ENCODE results near the gene NUP210L. TPM values are rescaled to one million over a fixed set of nuclear protein-coding genes. Genes with fewer than 3 reads are reported as not detected.
A peak's percentile ranks its signal among the peaks of the same experiment; 100 is the strongest.
"Not testable (repeated sequence)": the region's sequence is repeated elsewhere in the genome, so short reads cannot be mapped to it uniquely, and the experiment has no call there.

Gene NUP210L
- total and polyA plus RNA-seq, 2 of the 13 experiments (the other 11 are each of a cell fraction or from before 2014, with no cell fraction given) = not detected

DNA sequence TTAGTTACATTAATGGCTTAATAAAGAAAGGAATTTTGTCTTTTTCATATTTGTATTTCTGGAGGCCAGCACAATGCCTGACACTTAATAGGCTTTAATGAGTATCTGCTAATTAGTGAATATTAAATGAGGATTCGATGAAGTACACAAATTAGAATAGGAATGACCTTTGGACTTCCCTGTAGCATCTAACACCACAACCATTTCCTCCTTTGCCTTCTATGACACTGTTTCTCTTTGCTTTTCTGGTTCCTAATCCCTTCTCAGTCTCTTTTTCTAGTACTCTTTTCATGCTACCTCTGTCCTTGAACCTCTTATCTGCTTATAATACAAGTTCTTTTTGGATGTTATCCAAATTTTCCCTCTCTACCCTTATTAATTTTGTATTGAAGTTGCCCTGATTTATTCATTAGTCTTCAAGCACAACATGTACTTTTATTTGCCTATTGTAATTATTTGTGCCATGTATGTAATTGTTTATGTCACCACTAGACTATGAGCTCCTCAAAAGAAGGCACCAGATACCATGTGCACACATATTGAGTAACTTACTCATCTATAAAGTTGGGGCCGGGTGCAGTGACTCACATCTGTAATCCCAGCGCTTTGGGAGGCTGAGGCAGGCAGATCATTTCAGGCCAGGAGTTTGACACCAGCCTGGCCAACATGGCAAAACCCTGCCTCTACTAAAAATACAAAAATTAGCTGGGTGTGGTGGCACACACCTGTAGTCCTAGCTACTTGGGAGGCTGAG lies 140.5 kb downstream of the NUP210L start:
- Histone ChIP-seq H4K20me1 (ENCODE audit: insufficient read depth, low read length) (no peaks in the 10 kb centered on the region), H3K36me3 (replicated peaks in 1 of 2; ENCODE audit: control insufficient read depth in 1 of 2, insufficient read depth in 2 of 2, low read length in 2 of 2) (no peaks in the 10 kb centered on the region), H3K9ac (ENCODE audit: insufficient read depth, low read depth, low read length) (no peak overlapping the region), H3K79me2 (ENCODE audit: insufficient read depth, low read length) (no peaks in the 10 kb centered on the region), H3K4me2 (ENCODE audit: low read depth, low read length) (no peak overlapping the region), H3K4me3 (replicated peaks in 1 of 3; ENCODE audit: insufficient read depth in 1 of 3, low read depth in 2 of 3, low read length in 3 of 3) (no peak overlapping the region), H3K9me3 (ENCODE audit: low read length) (no peaks in the 10 kb centered on the region), H3K27ac (ENCODE audit: extremely low read length, insufficient read depth, low read length) (no peak overlapping the region), H3K4me1 (ENCODE audit: insufficient read depth, low read length) (peaks cover 16% of the 10 kb centered on the region), H3K27me3 (ENCODE audit: control insufficient read depth in 1 of 2, insufficient read depth in 2 of 2, low read length in 2 of 2) (no peaks in the 10 kb centered on the region), H2AFZ (ENCODE audit: low read length) (no peak overlapping the region)
- DNase-seq (ENCODE audit: low spot score) = no peak
- POLR2A ChIA-PET = no interaction called here
- no peak for ATAC-seq
- BruUV-seq (replicated peaks) = no TSS peak
- CTCF ChIA-PET (ENCODE audit: low intra/inter-chr PET ratio, low total read pairs) = no interaction called here
- FAIRE-seq = no peak
- WGBS (ENCODE audit: low lambda C conversion rate) = 8% methylated on average over 3 of the region's 3 CpGs
- in situ Hi-C loops (cut with HindIII; ENCODE audit: extremely low pct_ligation_motif_present, low pct_unique_long_range_greater_than_20kb) (no loop called here), intact Hi-C loops (cut with micrococcal nuclease; ENCODE audit: unreplicated experiment) (loop anchor here (1.0 kb wide), 1 partner anchor 10 kb away; no protein-coding TSS in a partner anchor)
- TF ChIP-seq ISL2 (CRISPR knock-in tag; IDR thresholded peaks at IDR 0.05) (no peak), FOSL2 (CRISPR knock-in tag; IDR thresholded peaks at IDR 0.05) (peak; percentile 44)

- H2AFZ ChIP-seq (ENCODE audit: low read length); in situ Hi-C loops (cut with HindIII; ENCODE audit: extremely low pct_ligation_motif_present, low pct_unique_long_range_greater_than_20kb); DNase-seq (ENCODE audit: low spot score); H3K9me3 ChIP-seq (ENCODE audit: low read length); intact Hi-C loops (cut with micrococcal nuclease; ENCODE audit: unreplicated experiment); FAIRE-seq; H3K4me2 ChIP-seq (ENCODE audit: low read depth, low read length); ATAC-seq; POLR2A ChIA-PET; CTCF ChIA-PET (ENCODE audit: low intra/inter-chr PET ratio, low total read pairs); H3K79me2 ChIP-seq (ENCODE audit: insufficient read depth, low read length); H3K4me3 ChIP-seq (replicated peaks in 1 of 3; ENCODE audit: insufficient read depth in 1 of 3, low read depth in 2 of 3, low read length in 3 of 3); BruUV-seq (replicated peaks); H3K27ac ChIP-seq (ENCODE audit: extremely low read length, insufficient read depth, low read length); H4K20me1 ChIP-seq (ENCODE audit: insufficient read depth, low read length); H3K36me3 ChIP-seq (replicated peaks in 1 of 2; ENCODE audit: control insufficient read depth in 1 of 2, insufficient read depth in 2 of 2, low read length in 2 of 2); H3K9ac ChIP-seq (ENCODE audit: insufficient read depth, low read depth, low read length); H3K4me1 ChIP-seq (ENCODE audit: insufficient read depth, low read length); H3K27me3 ChIP-seq (ENCODE audit: control insufficient read depth in 1 of 2, insufficient read depth in 2 of 2, low read length in 2 of 2): not testable (repeated sequence)
- 77% methylated on average over 11 of the region's 14 CpGs for WGBS (ENCODE audit: low lambda C conversion rate)
- TF ChIP-seq, protein P1, sequence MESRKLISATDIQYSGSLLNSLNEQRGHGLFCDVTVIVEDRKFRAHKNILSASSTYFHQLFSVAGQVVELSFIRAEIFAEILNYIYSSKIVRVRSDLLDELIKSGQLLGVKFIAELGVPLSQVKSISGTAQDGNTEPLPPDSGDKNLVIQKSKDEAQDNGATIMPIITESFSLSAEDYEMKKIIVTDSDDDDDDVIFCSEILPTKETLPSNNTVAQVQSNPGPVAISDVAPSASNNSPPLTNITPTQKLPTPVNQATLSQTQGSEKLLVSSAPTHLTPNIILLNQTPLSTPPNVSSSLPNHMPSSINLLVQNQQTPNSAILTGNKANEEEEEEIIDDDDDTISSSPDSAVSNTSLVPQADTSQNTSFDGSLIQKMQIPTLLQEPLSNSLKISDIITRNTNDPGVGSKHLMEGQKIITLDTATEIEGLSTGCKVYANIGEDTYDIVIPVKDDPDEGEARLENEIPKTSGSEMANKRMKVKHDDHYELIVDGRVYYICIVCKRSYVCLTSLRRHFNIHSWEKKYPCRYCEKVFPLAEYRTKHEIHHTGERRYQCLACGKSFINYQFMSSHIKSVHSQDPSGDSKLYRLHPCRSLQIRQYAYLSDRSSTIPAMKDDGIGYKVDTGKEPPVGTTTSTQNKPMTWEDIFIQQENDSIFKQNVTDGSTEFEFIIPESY (CRISPR knock-in tag; IDR thresholded peaks at IDR 0.05) = peak; percentile 84
Observed at GRCh38 chr1:154012543-154012942, 142.3 kb downstream of the NUP210L start.

Measured in HepG2 (cell line).